Upper lobe of right lung (tissue), 1 donor: ENCODE measurements around the gene NR2F2. TPM values are rescaled to one million over a fixed set of nuclear protein-coding genes. Genes with fewer than 3 reads are reported as not detected.

Experiments
- ATAC-seq: fragments of 200-7000 bp; cut with Tn5 transposase; one replicate; pipeline ENCODE4 v1.9.1; 2020; ENCODE audit warnings: mild to moderate bottlenecking, moderate library complexity
- DNase-seq: peaks from one replicate; pipeline ENCODE4 v3.0.0-alpha.2; 2020
- H3K27ac ChIP-seq: fragments of 200-600 bp; one replicate; pipeline ENCODE4 v1.8.0; 2022
- H3K27me3 ChIP-seq: fragments of 200-600 bp; one replicate; pipeline ENCODE4 v1.8.0; 2022; ENCODE audit warnings: mild to moderate bottlenecking
- H3K36me3 ChIP-seq: fragments of 200-600 bp; one replicate; pipeline ENCODE4 v1.8.0; 2022
- H3K4me1 ChIP-seq: fragments of 200-600 bp; one replicate; pipeline ENCODE4 v1.8.0; 2022
- H3K4me3 ChIP-seq: fragments of 200-600 bp; one replicate; pipeline ENCODE4 v1.8.0; 2022; ENCODE audit warnings: mild to moderate bottlenecking
- H3K9me3 ChIP-seq: fragments of 200-600 bp; one replicate; pipeline ENCODE4 v1.8.0; 2022
- intact Hi-C: fragments of 100-400 bp; cut with DNase I; formaldehyde crosslinking; loops from one replicate; pipeline ENCODE4 v1.11.0; 2022
- total RNA-seq: library from RNA; stranded (reverse); fragmentation: NEBNext Ultra II Directional; extraction: Animal tissue kit (Norgen Biotek cat#: 25700); gene quantifications from one replicate; pipeline ENCODE4 v1.2.1, GENCODE V29; 2021
- TF ChIP-seq, protein P1 (sequence below): fragments of 200-600 bp; IDR thresholded peaks from one replicate; pipeline ENCODE4 v1.8.0; 2022; ENCODE audit warnings: antibody characterized with exemption
- donor health status: DM: no; HTN: yes; CAD: no; lungs with severe emphysema.

Gene NR2F2
- total RNA-seq, 1 donor from 2014 or later: 88.1 TPM

DNA sequence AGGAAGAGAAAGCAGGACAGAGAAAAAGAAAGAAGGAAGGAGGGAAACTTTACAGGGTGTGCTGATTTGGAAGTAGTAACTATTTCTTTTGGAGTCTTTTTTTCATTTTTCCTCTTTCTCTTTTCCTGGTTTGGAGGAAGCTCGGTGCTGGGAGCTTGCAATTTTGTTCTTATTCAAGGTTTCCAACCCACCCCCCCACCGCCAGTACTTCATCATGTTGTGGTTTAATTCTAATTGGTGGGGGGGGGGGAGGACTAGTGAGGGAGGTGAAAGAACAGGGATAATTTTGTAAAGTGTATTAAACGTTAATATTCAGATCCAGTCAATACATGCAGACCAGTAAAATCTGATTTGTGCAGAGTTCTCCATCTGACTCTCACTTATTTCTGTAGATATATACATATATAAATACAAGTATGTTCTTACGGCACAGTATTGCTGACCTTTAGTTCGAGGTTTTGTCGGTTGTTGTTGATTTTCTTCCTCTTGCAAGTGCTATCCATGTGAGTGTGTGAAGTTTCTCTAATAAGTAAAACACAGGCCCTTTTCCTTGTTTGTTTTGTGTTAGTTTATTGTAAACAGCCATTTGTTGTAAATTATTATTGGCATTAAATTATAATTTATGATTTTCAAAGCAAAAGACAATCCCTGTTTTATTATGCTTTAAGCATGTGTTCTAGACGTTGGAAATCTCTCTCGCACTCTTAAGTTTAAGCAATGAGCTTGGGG, 9.3 kb downstream of the NR2F2 start:
- ATAC-seq (no peak), DNase-seq (no peak)
- Histone ChIP-seq H3K36me3 (peaks cover 10% of the 10 kb centered on the region), H3K27ac (peak overlapping the region; percentile 83), H3K27me3 (peaks cover 16% of the 10 kb centered on the region), H3K4me1 (peaks cover 2% of the 10 kb centered on the region), H3K4me3 (peak overlapping the region; percentile 56), H3K9me3 (no peaks in the 10 kb centered on the region)
- TF ChIP-seq, protein P1, sequence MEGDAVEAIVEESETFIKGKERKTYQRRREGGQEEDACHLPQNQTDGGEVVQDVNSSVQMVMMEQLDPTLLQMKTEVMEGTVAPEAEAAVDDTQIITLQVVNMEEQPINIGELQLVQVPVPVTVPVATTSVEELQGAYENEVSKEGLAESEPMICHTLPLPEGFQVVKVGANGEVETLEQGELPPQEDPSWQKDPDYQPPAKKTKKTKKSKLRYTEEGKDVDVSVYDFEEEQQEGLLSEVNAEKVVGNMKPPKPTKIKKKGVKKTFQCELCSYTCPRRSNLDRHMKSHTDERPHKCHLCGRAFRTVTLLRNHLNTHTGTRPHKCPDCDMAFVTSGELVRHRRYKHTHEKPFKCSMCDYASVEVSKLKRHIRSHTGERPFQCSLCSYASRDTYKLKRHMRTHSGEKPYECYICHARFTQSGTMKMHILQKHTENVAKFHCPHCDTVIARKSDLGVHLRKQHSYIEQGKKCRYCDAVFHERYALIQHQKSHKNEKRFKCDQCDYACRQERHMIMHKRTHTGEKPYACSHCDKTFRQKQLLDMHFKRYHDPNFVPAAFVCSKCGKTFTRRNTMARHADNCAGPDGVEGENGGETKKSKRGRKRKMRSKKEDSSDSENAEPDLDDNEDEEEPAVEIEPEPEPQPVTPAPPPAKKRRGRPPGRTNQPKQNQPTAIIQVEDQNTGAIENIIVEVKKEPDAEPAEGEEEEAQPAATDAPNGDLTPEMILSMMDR: no peak
- intact Hi-C loops: loop anchor here (10.0 kb wide), 1 partner anchor 1085 kb away; no protein-coding TSS in a partner anchor

DNA sequence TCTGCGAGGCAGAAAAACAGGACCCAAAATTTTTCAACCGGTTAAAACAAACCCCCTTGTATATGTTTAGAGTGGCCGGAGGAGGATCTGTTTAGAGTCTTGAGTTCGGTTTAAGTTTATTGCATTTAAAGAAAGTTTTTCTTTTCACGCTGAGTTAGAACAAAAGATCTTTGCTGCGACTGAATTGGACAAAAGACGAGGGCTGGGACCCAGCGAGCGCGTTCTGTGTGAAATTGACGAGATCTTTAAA, 9.8 kb downstream of the NR2F2 start:
- no peaks in the 10 kb centered on the region for H3K9me3 ChIP-seq
- H3K36me3 ChIP-seq: peaks cover 7% of the 10 kb centered on the region
- peaks cover 20% of the 10 kb centered on the region for H3K27me3 ChIP-seq
- H3K4me3 ChIP-seq: peak overlapping the region; percentile 56
- H3K4me1 ChIP-seq: peaks cover 6% of the 10 kb centered on the region
- no peak for DNase-seq
- TF ChIP-seq, protein P1: no peak
- intact Hi-C loops: loop anchor here (10.0 kb wide), 1 partner anchor 1085 kb away; no protein-coding TSS in a partner anchor
- no peak for ATAC-seq
- peak overlapping the region; percentile 83 for H3K27ac ChIP-seq

DNA sequence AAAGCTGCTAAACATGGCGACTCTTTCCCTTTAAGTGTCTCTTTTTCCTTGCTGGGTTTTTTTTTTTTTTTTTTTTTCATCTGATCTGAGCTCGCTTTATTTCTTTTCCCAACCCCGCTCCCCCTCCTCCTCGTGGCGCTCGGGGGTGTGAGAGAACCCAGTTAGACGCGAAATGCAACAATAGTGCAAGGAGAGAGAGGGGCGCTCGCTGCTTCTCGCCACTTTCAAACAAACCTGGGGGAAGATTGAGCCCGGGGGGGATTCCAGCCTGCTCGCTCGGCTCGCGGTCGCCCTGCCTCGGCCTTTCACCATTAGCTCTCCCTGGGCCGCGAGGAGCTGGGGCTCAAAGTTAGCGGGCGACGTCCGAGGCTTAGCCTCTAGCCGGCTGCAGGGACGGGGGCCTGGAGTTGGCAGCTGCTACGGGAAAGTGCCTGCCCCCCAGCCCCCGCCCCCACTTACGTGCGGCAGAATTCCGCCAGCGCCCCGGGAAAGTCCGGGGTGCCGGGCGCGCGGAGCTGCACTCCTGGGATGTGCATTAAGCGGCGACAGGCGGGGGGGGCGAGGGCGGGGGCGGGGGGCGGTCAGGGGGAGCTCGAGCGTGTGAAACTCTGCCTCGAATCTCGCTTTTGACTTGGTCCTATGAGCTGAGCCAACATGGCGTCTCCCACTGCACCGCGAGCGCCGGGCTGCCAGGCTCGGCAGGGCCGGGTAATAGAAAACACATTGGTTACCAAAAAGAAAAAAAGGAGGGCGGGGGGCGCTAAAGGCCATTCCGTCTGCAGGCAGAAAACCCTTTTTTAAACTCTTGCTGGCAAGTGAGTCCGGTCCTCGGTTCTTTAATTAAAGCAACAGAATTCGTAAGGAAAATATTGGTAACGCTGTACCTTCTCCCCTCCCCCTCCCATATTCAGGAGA, 10.4 kb downstream of the NR2F2 start:
- H3K4me3 ChIP-seq: peak overlapping the region; percentile 56
- peaks cover under 1% of the 10 kb centered on the region for H3K36me3 ChIP-seq
- peaks cover 20% of the 10 kb centered on the region for H3K27me3 ChIP-seq
- peak overlapping the region; percentile 83 for H3K27ac ChIP-seq
- intact Hi-C loops: loop anchor here (10.0 kb wide), 1 partner anchor 1086 kb away; no protein-coding TSS in a partner anchor
- no peaks in the 10 kb centered on the region for H3K9me3 ChIP-seq
- ATAC-seq (peak; percentile 61), DNase-seq (peak; percentile 79)
- TF ChIP-seq, protein P1: no peak
- H3K4me1 ChIP-seq: peaks cover 6% of the 10 kb centered on the region

DNA sequence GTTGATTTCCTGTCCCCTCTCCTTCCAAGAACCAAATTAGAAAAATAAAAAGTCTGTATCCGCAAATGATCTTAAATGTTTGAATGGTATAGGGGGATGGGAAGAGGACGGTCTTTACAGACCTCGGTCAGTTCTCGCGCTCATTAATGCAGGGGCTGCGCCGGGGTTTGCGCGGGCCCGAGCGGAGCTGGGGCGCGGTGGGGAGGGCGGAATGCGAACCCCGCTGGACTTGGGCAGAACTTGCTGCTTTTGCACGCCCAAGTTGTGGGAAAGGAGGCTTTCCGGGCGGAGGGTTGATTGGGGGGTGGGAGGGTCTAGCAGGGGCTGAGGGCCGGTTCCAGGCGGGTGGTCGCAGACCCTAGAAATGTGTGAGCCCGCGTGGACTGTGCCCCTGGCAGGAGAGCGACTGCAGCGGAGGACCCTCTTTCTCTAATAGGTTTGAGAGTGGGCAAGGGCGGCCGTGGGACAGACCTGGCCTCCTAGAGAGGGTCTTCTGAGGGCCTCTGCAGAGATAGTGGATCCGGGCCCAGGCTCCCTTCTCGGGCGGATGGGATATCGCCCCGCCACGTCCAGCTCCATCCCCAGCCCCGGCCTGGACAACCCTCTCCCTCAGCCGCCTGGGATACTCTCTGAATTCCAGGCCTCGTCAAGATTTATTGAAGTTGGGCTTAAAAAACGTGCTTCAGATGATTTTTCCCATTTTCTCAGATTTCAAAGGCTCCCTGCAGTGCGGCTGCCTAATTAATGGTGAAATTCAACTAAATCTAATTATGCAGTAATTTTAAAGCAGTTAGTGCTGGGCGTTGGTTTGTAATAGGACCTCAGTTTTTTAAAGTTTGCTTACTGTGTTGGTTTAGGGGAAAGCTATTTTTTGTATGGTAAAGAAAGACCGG, 11.3 kb downstream of the NR2F2 start:
- peaks cover 20% of the 10 kb centered on the region for H3K27me3 ChIP-seq
- DNase-seq (no peak), ATAC-seq (no peak)
- H3K4me1 ChIP-seq: peaks cover 6% of the 10 kb centered on the region
- peak overlapping the region; percentile 83 for H3K27ac ChIP-seq
- H3K36me3 ChIP-seq: no peaks in the 10 kb centered on the region
- peak overlapping the region; percentile 56 for H3K4me3 ChIP-seq
- intact Hi-C loops: loop anchor here (10.0 kb wide), 1 partner anchor 1087 kb away; no protein-coding TSS in a partner anchor
- TF ChIP-seq, protein P1: no peak
- H3K9me3 ChIP-seq: no peaks in the 10 kb centered on the region
